ENCODE results near the gene CPZ.

Gene CPZ

DNA sequence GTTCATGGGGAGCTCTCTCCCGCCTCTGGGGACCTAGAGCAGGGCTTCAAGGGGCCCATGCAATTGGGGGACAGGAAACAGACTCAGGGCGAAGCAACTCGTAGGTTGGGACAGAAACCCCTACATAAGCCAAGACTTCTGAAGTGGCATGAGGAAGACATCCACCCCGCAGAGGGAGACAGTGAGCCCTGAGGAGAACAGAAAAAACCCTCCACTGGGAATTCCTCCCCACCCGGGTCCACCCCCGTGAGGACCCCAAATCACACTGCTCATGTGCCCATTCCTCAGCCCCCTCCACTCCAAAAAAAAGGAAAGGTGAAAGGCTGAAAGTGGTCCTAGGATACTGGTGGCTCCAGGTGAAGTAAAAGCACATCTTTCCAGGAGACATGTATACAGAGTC lies 74.0 kb downstream of the CPZ start:
- H3K27ac ChIP-seq = no peak overlapping the region
- no peak for DNase-seq (ENCODE audit: low read depth, low spot score)
